Measurements from ENCODE around the gene CAPZA2. TPM values are rescaled to one million over a fixed set of nuclear protein-coding genes. Genes with fewer than 3 reads are reported as not detected.

CAPZA2 gene
- polyA plus RNA-seq, 3 donors: 67.0 to 807 (median 672) TPM

- no peaks in the 10 kb centered on the region for H3K9me3 ChIP-seq (replicated peaks in 1 of 2; ENCODE audit: control insufficient read depth in 1 of 2, insufficient read depth in 1 of 2, low read length in 2 of 2)
- 100% methylated on average over 1 of the region's 2 CpGs for WGBS (ENCODE audit: insufficient coverage)
- H3K27me3 ChIP-seq (ENCODE audit: control insufficient read depth in 2 of 2, insufficient read depth in 2 of 2, low read length in 2 of 2): no peaks in the 10 kb centered on the region
- H3K4me3 ChIP-seq (replicated peaks in 1 of 3; ENCODE audit: low read depth in 2 of 3, low read length in 3 of 3): no peak overlapping the region
- no peaks in the 10 kb centered on the region for H3K36me3 ChIP-seq (replicated peaks in 1 of 2; ENCODE audit: control insufficient read depth in 1 of 2, insufficient read depth in 2 of 2, low read length in 2 of 2)
- no peak overlapping the region for H3K4me3 Mint-ChIP-seq
- no peaks in the 10 kb centered on the region for H4K20me1 ChIP-seq (ENCODE audit: insufficient read depth, low read length)
- intact Hi-C loops (cut with micrococcal nuclease): no loop called here
- H3K27ac Mint-ChIP-seq: no peak overlapping the region
- peaks cover 3% of the 10 kb centered on the region for H3K4me1 Mint-ChIP-seq
- no peak overlapping the region for H3K27ac ChIP-seq (ENCODE audit: low read depth in 1 of 2, low read length in 2 of 2)
- peaks cover 0 to 5% (median 2%) of the 10 kb centered on the region in 3 donors for H3K27me3 Mint-ChIP-seq (ENCODE audit: low read depth in 3 of 3)
- no peak overlapping the region for H3K9ac ChIP-seq (ENCODE audit: insufficient read depth, low read length, poor library complexity, severe bottlenecking)
- no peak overlapping the region for H3K4me2 ChIP-seq (replicated peaks; ENCODE audit: extremely low read depth, low read length, poor library complexity, severe bottlenecking)
- H3K4me1 ChIP-seq (ENCODE audit: control insufficient read depth in 1 of 2, insufficient read depth in 2 of 2, low read length in 2 of 2): no peaks in the 10 kb centered on the region
- no peaks in the 10 kb centered on the region for H3K9me3 Mint-ChIP-seq
- no peak overlapping the region for H2AFZ ChIP-seq (ENCODE audit: insufficient read depth, low read depth, low read length, poor library complexity, severe bottlenecking)
- TF ChIP-seq, protein P1, sequence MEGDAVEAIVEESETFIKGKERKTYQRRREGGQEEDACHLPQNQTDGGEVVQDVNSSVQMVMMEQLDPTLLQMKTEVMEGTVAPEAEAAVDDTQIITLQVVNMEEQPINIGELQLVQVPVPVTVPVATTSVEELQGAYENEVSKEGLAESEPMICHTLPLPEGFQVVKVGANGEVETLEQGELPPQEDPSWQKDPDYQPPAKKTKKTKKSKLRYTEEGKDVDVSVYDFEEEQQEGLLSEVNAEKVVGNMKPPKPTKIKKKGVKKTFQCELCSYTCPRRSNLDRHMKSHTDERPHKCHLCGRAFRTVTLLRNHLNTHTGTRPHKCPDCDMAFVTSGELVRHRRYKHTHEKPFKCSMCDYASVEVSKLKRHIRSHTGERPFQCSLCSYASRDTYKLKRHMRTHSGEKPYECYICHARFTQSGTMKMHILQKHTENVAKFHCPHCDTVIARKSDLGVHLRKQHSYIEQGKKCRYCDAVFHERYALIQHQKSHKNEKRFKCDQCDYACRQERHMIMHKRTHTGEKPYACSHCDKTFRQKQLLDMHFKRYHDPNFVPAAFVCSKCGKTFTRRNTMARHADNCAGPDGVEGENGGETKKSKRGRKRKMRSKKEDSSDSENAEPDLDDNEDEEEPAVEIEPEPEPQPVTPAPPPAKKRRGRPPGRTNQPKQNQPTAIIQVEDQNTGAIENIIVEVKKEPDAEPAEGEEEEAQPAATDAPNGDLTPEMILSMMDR (IDR thresholded peaks at IDR 0.05): no peak
- H3K36me3 Mint-ChIP-seq: no peaks in the 10 kb centered on the region
- H3K79me2 ChIP-seq (ENCODE audit: insufficient read depth, low read length): no peaks in the 10 kb centered on the region
- no peak for DNase-seq
Observed at GRCh38 chr7:116942504-116942903, 80.1 kb downstream of the CAPZA2 start.

- H3K27me3 Mint-ChIP-seq (ENCODE audit: low read depth in 3 of 3): peaks cover 0 to 4% (median 4%) of the 10 kb centered on the region in 3 donors
- no peak for DNase-seq
- TF ChIP-seq, protein P1 (IDR thresholded peaks at IDR 0.05): no peak
- H3K4me1 ChIP-seq (ENCODE audit: control insufficient read depth in 1 of 2, insufficient read depth in 2 of 2, low read length in 2 of 2): peaks cover 6 to 14% of the 10 kb centered on the region in 2 donors
- 21% methylated on average over 3 of the region's 3 CpGs for WGBS (ENCODE audit: insufficient coverage)
- H3K4me2 ChIP-seq (replicated peaks; ENCODE audit: extremely low read depth, low read length, poor library complexity, severe bottlenecking): no peak overlapping the region
- no peak overlapping the region for H2AFZ ChIP-seq (ENCODE audit: insufficient read depth, low read depth, low read length, poor library complexity, severe bottlenecking)
- H3K27ac Mint-ChIP-seq: no peak overlapping the region
- peaks cover 0 to 6% (median 2%) of the 10 kb centered on the region in 7 donors for H3K9me3 Mint-ChIP-seq
- no peaks in the 10 kb centered on the region for H3K79me2 ChIP-seq (ENCODE audit: insufficient read depth, low read length)
- no peaks in the 10 kb centered on the region for H4K20me1 ChIP-seq (ENCODE audit: insufficient read depth, low read length)
- H3K36me3 Mint-ChIP-seq: no peaks in the 10 kb centered on the region
- H3K27ac ChIP-seq (ENCODE audit: low read depth in 1 of 2, low read length in 2 of 2): no peak overlapping the region
- peaks cover 10% of the 10 kb centered on the region for H3K4me1 Mint-ChIP-seq
- intact Hi-C loops (cut with micrococcal nuclease): no loop called here
- H3K9me3 ChIP-seq (replicated peaks in 1 of 2; ENCODE audit: control insufficient read depth in 1 of 2, insufficient read depth in 1 of 2, low read length in 2 of 2): no peaks in the 10 kb centered on the region
- no peaks in the 10 kb centered on the region for H3K27me3 ChIP-seq (ENCODE audit: control insufficient read depth in 2 of 2, insufficient read depth in 2 of 2, low read length in 2 of 2)
- no peak overlapping the region for H3K4me3 ChIP-seq (replicated peaks in 1 of 3; ENCODE audit: low read depth in 2 of 3, low read length in 3 of 3)
- H3K9ac ChIP-seq (ENCODE audit: insufficient read depth, low read length, poor library complexity, severe bottlenecking): no peak overlapping the region
- H3K4me3 Mint-ChIP-seq: no peak overlapping the region
- no peaks in the 10 kb centered on the region for H3K36me3 ChIP-seq (replicated peaks in 1 of 2; ENCODE audit: control insufficient read depth in 1 of 2, insufficient read depth in 2 of 2, low read length in 2 of 2)
Observed at GRCh38 chr7:116948934-116949333, 86.5 kb downstream of the CAPZA2 start.
